ENCODE measurements around the gene COLGALT1.

COLGALT1 gene

GRCh38 chr19:17577457-17578097, 22.1 kb downstream of the COLGALT1 start:
- ChIA-PET POLR2A (interaction anchor here (0.6 to 1.1 kb wide), 4 partner anchors 10 to 164 kb away, joined by 3 to 5 read pairs (median 4); no protein-coding TSS in a partner anchor), CTCF (interaction anchor here (0.9 kb wide), 1 partner anchor 136 kb away, joined by 5 read pairs; no protein-coding TSS in a partner anchor)
- no peaks in the 10 kb centered on the region for H3K4me1 ChIP-seq (ENCODE audit: control insufficient read depth, insufficient read depth, low read length)
- H3K9me3 ChIP-seq (ENCODE audit: control insufficient read depth, insufficient read depth, low read depth, low read length), result no peaks in the 10 kb centered on the region
- no peak overlapping the region for H3K27ac ChIP-seq (ENCODE audit: extremely low read depth, low read depth, low read length)
- peaks cover 8 to 57% of the 10 kb centered on the region in 2 experiments; a peak in 2 of 3 replicates for H3K36me3 ChIP-seq (ENCODE audit: control insufficient read depth in 2 of 2, insufficient read depth in 1 of 2, low read length in 2 of 2)
- no peak overlapping the region for H3K4me3 ChIP-seq (ENCODE audit: low read depth, low read length)
- no peak for TF ChIP-seq ZBTB11 (tag by site-specific recombination; conservative IDR thresholded peaks at IDR 0.05; ENCODE audit: low read depth)
- TF ChIP-seq ZNF621 (tag by site-specific recombination; IDR thresholded peaks at IDR 0.05), result no peak
- no peak for TF ChIP-seq ZNF654 (tag by site-specific recombination; IDR thresholded peaks at IDR 0.05; ENCODE audit: low read depth)
- no peak for TF ChIP-seq PRDM4 (tag by site-specific recombination; IDR thresholded peaks at IDR 0.05)
- no peak for TF ChIP-seq ZNF292 (tag by site-specific recombination; IDR thresholded peaks at IDR 0.05; ENCODE audit: borderline replicate concordance, low read depth)
- TF ChIP-seq ZNF529 (tag by site-specific recombination; IDR thresholded peaks at IDR 0.05; ENCODE audit: insufficient replicate concordance), result no peak
- TF ChIP-seq ZNF266 (tag by site-specific recombination; IDR thresholded peaks at IDR 0.05; ENCODE audit: low read depth), result no peak
- no peak for TF ChIP-seq ZNF362 (tag by site-specific recombination; IDR thresholded peaks at IDR 0.05)
- TF ChIP-seq ZNF174 (tag by site-specific recombination; IDR thresholded peaks at IDR 0.05), result no peak
- TF ChIP-seq ZNF776 (tag by site-specific recombination; IDR thresholded peaks at IDR 0.05; ENCODE audit: borderline replicate concordance), result no peak
- TF ChIP-seq ZNF112 (tag by site-specific recombination; IDR thresholded peaks at IDR 0.05), result no peak
- no peak for TF ChIP-seq ZIC2 (tag by site-specific recombination; IDR thresholded peaks at IDR 0.05)
- no peak for TF ChIP-seq GFI1B (tag by site-specific recombination; IDR thresholded peaks at IDR 0.05)
- TF ChIP-seq ZNF670 (tag by site-specific recombination; IDR thresholded peaks at IDR 0.05; ENCODE audit: low read depth), result no peak
- no peak for TF ChIP-seq KLF8 (tag by site-specific recombination; IDR thresholded peaks at IDR 0.05)
- TF ChIP-seq ZNF302 (tag by site-specific recombination; IDR thresholded peaks at IDR 0.05; ENCODE audit: low read depth), result no peak
- TF ChIP-seq SCRT1 (tag by site-specific recombination; IDR thresholded peaks at IDR 0.05; ENCODE audit: borderline replicate concordance), result no peak
- no peak for TF ChIP-seq ZNF26 (tag by site-specific recombination; IDR thresholded peaks at IDR 0.05)
- no peak for TF ChIP-seq INSM2 (tag by site-specific recombination; IDR thresholded peaks at IDR 0.05)
- TF ChIP-seq HIC1 (tag by site-specific recombination; IDR thresholded peaks at IDR 0.05), result peak; percentile 40; the same call in 1 of the 2 replicates
- TF ChIP-seq IKZF3 (tag by site-specific recombination; IDR thresholded peaks at IDR 0.05), result no peak
- TF ChIP-seq ZFHX2 (tag by site-specific recombination; conservative IDR thresholded peaks at IDR 0.05), result 0 out of 2 replicates have a peak, but pooled peaks have one; percentile 9
- TF ChIP-seq KLF1 (tag by site-specific recombination; IDR thresholded peaks at IDR 0.05), result 0 out of 2 replicates have a peak, but pooled peaks have one; percentile 7
- no peak for TF ChIP-seq TCF7L2 (IDR thresholded peaks at IDR 0.05; ENCODE audit: borderline replicate concordance, low read depth, low read length)
